Brain microvascular endothelial cell (primary cell): ENCODE data around the gene B2M.
A peak's percentile ranks its signal among the peaks of the same experiment; 100 is the strongest.

ENCODE experiments used
- DNase-seq: peaks from one replicate; pipeline ENCODE4 v3.0.0-alpha.2; 2020
- H3K27ac ChIP-seq: fragments of 250-450 bp; sonication (Bioruptor Pico); 2 replicates; pipeline ENCODE4 v1.5.1; 2020; ENCODE audit warnings: mild to moderate bottlenecking, moderate library complexity
- H3K27me3 ChIP-seq: fragments of 250-450 bp; sonication (Bioruptor Pico); replicated peaks from 2 replicates; pipeline ENCODE4 v1.5.1; 2020; ENCODE audit warnings: mild to moderate bottlenecking
- H3K36me3 ChIP-seq: fragments of 250-450 bp; sonication (Bioruptor Pico); replicated peaks from 2 replicates; pipeline ENCODE4 v1.5.1; 2020; ENCODE audit warnings: mild to moderate bottlenecking
- H3K4me3 ChIP-seq: 2 replicates; pipeline ENCODE4 v1.5.1; 2011; ENCODE audit warnings: low read depth, mild to moderate bottlenecking, control low read depth, low read length, moderate library complexity
- in situ Hi-C: cut with HindIII; loops from 2 replicates; pipeline ENCODE4 v1.10.0; 2017; ENCODE audit warnings: low sequenced_read_pairs, low pct_ligation_motif_present
- TF ChIP-seq, protein P1 (sequence below): IDR thresholded peaks from 2 replicates; pipeline ENCODE4 v1.5.1; 2011; ENCODE audit warnings: low read depth, mild to moderate bottlenecking, moderate library complexity, low read length, control low read depth, inconsistent platforms; ENCODE audit errors: missing control alignments

Gene B2M

DNA sequence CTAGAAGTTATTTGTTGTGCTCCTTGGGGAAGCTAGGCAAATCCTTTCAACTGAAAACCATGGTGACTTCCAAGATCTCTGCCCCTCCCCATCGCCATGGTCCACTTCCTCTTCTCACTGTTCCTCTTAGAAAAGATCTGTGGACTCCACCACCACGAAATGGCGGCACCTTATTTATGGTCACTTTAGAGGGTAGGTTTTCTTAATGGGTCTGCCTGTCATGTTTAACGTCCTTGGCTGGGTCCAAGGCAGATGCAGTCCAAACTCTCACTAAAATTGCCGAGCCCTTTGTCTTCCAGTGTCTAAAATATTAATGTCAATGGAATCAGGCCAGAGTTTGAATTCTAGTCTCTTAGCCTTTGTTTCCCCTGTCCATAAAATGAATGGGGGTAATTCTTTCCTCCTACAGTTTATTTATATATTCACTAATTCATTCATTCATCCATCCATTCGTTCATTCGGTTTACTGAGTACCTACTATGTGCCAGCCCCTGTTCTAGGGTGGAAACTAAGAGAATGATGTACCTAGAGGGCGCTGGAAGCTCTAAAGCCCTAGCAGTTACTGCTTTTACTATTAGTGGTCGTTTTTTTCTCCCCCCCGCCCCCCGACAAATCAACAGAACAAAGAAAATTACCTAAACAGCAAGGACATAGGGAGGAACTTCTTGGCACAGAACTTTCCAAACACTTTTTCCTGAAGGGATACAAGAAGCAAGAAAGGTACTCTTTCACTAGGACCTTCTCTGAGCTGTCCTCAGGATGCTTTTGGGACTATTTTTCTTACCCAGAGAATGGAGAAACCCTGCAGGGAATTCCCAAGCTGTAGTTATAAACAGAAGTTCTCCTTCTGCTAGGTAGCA is 851 bp upstream of the B2M start:
- in situ Hi-C loops = no loop called here

GRCh38 chr15:44711743-44712345 is 527 bp downstream of the B2M start:
- Histone ChIP-seq H3K27me3 (no peaks in the 10 kb centered on the region), H3K4me3 (peak overlapping the region; percentile 99), H3K27ac (peak overlapping the region; percentile 93), H3K36me3 (peaks cover 23% of the 10 kb centered on the region)
- no peak for DNase-seq
- in situ Hi-C loops = no loop called here
- TF ChIP-seq, protein P1, sequence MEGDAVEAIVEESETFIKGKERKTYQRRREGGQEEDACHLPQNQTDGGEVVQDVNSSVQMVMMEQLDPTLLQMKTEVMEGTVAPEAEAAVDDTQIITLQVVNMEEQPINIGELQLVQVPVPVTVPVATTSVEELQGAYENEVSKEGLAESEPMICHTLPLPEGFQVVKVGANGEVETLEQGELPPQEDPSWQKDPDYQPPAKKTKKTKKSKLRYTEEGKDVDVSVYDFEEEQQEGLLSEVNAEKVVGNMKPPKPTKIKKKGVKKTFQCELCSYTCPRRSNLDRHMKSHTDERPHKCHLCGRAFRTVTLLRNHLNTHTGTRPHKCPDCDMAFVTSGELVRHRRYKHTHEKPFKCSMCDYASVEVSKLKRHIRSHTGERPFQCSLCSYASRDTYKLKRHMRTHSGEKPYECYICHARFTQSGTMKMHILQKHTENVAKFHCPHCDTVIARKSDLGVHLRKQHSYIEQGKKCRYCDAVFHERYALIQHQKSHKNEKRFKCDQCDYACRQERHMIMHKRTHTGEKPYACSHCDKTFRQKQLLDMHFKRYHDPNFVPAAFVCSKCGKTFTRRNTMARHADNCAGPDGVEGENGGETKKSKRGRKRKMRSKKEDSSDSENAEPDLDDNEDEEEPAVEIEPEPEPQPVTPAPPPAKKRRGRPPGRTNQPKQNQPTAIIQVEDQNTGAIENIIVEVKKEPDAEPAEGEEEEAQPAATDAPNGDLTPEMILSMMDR = no peak

More for the DNA sequence above, 851 bp upstream of the B2M start:
- H3K4me3 ChIP-seq = peak overlapping the region; percentile 99
- H3K36me3 ChIP-seq = peaks cover 10% of the 10 kb centered on the region
- no peaks in the 10 kb centered on the region for H3K27me3 ChIP-seq
- TF ChIP-seq, protein P1 = peak; percentile 60
- DNase-seq = peak; percentile 45
- H3K27ac ChIP-seq = peak overlapping the region; percentile 93

GRCh38 chr15:44712346-44713005 is 1.2 kb downstream of the B2M start:
- Histone ChIP-seq H3K36me3 (peaks cover 30% of the 10 kb centered on the region), H3K27me3 (no peaks in the 10 kb centered on the region), H3K27ac (peak overlapping the region; percentile 93), H3K4me3 (peak overlapping the region; percentile 99)
- TF ChIP-seq, protein P1 = no peak
- peak; percentile 85 for DNase-seq
- in situ Hi-C loops = no loop called here

GRCh38 chr15:44713006-44713966 is 2.0 kb downstream of the B2M start:
- TF ChIP-seq, protein P1 = peak; percentile 36
- Histone ChIP-seq H3K27ac (no peak overlapping the region), H3K36me3 (peaks cover 38% of the 10 kb centered on the region), H3K27me3 (no peaks in the 10 kb centered on the region), H3K4me3 (peak overlapping the region; percentile 99)
- no peak for DNase-seq
- in situ Hi-C loops = no loop called here

DNA sequence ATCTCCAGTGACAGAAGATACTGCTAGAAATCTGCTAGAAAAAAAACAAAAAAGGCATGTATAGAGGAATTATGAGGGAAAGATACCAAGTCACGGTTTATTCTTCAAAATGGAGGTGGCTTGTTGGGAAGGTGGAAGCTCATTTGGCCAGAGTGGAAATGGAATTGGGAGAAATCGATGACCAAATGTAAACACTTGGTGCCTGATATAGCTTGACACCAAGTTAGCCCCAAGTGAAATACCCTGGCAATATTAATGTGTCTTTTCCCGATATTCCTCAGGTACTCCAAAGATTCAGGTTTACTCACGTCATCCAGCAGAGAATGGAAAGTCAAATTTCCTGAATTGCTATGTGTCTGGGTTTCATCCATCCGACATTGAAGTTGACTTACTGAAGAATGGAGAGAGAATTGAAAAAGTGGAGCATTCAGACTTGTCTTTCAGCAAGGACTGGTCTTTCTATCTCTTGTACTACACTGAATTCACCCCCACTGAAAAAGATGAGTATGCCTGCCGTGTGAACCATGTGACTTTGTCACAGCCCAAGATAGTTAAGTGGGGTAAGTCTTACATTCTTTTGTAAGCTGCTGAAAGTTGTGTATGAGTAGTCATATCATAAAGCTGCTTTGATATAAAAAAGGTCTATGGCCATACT is 4.0 kb downstream of the B2M start:
- no peaks in the 10 kb centered on the region for H3K27me3 ChIP-seq
- H3K27ac ChIP-seq = no peak overlapping the region
- TF ChIP-seq, protein P1 = no peak
- no peak overlapping the region for H3K4me3 ChIP-seq
- in situ Hi-C loops = no loop called here
- DNase-seq = no peak
- peaks cover 42% of the 10 kb centered on the region for H3K36me3 ChIP-seq
